Activated gamma-delta T cell (primary cell): Measurements from ENCODE around the gene BACH2.
"Not testable (repeated sequence)": the region's sequence is repeated elsewhere in the genome, so short reads cannot be mapped to it uniquely, and the experiment has no call there.

ENCODE experiments used
- DNase-seq: peaks from one replicate; lab custom pipeline; 2025; lab: John Stamatoyannopoulos, UW

The BACH2 gene

DNA sequence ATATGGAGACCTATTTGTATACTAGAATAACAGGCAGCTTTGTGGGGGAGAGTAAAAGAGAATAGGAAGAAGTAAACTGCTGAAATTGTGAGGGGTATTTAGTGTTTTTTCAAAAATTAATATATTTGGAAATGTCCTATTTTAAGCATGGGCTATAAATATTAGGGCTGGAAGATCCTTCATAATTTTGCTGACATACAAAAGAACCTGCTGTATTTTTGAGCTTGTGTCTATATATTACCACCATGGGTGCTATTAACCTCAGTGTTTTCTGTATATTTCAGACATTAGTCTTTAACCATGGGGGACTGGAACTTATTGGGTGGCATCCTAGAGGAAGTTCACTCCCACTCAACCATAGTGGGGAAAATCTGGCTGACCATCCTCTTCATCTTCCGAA is 402.5 kb downstream of the BACH2 start, which contains the start of gene GJA10:
Gene GJA10, plus strand, starts transcription at position 301 of the 400 bp plus-strand sequence. Its CDS starts 0 bp downstream, at position 301.
- DNase-seq: no peak

DNA sequence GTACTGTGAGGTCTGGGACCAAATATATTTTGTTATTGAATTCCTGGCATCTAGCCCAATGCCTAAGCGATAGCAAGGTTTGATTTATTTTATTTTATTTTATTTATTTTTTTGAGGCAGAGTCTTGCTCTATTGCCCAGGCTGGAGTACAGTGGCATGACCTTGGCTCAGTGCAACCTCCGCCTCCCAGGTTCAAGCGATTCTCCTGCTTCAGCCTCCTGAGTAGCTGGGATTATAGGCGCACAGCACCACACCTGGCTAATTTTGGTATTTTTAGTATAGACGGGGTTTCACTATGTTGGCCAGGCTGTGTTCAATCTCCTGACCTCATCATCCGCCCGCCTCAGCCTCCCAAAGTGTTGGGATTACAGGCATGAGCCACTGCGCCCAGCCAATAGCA is 404.1 kb downstream of the BACH2 start:
- not testable (repeated sequence) for DNase-seq

DNA sequence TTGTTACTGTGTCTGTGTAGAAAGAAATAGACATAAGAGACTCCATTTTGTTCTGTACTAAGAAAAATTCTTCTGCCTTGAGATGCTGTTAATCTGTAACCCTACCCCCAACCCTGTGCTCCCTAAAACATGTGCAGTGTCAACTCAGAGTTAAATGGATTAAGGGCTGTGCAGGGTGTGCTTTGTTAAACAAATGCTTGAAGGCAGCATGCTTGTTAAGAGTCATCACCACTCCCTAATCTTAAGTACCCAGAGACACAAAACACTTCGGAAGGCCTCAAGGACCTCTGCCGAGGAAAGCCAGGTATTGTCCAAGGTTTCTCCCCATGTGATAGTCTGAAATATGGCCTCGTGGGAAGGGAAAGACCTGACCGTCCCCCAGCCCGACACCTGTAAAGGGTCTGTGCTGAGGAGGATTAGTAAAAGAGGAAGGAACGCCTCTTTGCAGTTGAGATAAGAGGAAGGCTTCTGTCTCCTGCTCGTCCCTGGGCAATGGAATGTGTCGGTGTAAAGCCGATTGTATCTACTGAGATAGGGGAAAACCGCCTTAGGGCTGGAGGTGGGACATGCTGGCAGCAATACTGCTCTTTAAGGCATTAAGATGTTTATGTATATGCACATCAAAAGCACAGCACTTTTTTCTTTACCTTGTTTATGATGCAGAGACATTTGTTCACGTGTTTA is 405.7 kb downstream of the BACH2 start:
- DNase-seq: not testable (repeated sequence)

DNA sequence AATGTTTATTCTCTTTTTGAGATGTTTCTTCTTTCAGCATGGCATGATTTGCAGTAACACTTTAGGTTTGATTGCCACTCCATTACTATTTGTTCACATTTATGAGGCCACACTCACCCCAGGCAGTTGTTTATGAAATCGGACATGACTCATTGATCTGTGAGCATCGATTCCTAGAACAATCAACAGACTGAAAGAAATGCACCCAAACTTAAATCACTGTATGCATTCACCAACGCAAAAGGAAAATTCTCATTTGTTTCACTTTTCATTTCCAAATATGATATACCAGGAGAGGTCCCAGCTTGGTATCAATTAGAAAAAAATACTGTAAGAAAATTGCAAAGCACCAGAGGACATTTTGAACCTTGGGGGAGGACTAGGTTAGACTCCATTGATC is 407.8 kb downstream of the BACH2 start:
- DNase-seq: no peak

DNA sequence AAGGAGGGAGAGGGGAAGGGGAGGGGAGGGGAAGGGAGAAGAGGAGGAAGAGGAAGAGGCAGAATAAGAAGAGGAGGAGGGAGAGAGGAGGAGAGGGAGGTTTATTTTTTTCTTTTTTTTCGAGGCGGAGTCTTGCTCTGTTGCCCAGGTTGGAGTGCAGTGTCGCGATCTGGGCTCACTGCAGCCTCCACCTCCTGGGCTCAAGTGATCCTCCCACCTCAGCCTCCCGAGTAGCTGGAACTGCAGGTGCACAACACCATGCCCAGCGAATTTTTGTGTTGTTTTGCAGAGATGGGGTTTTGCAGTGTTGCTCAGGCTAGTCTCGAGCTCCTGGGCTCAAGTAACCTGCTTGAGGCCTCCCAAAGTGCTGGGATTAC is 408.5 kb downstream of the BACH2 start:
- no peak for DNase-seq

DNA sequence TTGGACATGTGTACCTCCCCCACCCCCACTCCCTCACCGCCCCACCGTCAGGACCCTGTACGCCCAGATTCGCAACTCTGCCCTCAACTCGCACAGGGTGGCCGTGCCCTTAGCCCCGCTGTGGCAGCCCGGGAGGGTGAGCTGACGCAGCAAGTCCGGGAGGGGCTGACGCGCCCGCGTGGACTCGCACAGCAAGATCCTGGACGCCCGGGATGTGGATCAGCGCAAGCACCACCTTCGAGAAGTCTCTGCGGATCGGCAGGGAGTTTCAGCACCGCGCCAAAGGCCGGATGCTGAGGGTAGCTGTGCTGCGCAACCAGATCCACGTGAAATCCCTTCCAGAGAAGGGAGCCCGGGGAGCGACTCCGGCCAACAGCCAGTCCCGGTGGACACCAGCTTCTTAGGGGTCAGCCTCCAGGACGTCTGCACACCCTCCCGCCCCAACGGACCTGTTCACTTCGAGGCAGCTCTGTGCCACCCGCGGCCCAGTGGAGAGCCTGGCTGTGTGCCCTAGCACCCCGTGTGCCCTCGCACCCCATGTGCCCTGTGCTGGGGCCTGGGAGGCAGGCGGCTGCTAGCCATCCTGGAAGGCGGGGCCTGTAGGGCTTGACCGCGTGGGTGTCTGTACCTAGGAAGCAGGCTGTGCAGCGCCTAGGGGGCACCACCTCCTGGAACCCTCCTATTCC is 409.0 kb downstream of the BACH2 start:
- no peak for DNase-seq

DNA sequence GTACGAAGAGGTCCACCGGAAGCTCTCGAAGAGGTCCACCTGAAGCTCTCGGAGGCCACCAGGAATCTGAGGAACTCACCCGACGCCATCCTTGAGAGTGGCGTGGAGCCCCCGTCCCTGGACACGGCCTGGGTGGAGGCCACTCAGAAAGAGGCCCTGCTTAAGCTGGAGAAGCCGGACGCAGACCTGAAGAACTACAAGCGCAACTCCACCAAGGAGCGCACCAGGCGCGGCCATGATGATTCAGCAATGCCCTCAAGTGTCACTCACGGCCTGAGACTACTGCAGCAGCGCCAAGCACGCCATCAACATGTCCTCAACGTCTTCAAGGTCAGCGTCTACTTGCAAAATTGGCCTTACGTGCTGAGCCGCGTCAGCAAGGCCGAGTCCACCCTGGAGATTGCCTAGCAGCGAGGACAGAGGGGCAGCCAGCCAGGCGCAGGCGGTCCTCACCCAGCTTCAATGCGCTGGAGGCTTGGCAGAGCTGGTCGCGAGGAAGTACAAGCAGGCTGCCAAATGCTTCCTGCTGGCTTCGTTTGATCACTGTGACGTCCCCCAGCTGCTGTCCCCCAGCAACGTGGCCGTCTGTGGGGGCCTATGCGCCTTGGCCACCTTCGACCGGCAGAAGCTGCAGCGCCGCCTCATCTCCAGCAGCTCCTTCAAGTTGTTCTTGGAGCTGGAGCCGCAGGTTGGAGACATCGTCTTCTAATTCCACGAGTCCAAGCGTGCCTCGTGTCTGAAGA is 410.1 kb downstream of the BACH2 start:
- DNase-seq: no peak
